ENCODE data around the gene TAAR8.

DNA sequence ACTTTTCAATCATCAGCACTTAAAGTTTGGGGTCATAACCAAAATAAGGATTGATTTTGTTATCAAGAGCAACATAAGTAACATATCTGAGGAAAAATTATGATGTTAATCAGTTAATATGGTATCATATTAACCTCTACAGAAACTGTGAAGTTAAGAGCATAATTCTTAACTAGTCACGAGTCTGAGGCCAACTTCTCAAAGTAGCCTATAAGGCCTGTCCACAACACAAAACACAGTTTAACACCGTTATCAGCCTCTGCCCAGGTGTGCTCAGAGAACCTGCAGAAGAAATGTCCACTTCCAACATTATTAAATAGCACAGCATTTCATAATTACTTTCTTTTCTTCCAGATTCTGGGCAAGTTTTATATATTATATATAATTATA lies 40.6 kb upstream of the TAAR8 start:
- TF ChIP-seq, protein P1, sequence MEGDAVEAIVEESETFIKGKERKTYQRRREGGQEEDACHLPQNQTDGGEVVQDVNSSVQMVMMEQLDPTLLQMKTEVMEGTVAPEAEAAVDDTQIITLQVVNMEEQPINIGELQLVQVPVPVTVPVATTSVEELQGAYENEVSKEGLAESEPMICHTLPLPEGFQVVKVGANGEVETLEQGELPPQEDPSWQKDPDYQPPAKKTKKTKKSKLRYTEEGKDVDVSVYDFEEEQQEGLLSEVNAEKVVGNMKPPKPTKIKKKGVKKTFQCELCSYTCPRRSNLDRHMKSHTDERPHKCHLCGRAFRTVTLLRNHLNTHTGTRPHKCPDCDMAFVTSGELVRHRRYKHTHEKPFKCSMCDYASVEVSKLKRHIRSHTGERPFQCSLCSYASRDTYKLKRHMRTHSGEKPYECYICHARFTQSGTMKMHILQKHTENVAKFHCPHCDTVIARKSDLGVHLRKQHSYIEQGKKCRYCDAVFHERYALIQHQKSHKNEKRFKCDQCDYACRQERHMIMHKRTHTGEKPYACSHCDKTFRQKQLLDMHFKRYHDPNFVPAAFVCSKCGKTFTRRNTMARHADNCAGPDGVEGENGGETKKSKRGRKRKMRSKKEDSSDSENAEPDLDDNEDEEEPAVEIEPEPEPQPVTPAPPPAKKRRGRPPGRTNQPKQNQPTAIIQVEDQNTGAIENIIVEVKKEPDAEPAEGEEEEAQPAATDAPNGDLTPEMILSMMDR (IDR thresholded peaks at IDR 0.05) = no peak
- no peak for TF ChIP-seq EP300 (IDR thresholded peaks at IDR 0.05)
